GM19467 (cell line): ENCODE data around the gene ASPSCR1.

Experiments used
- ATAC-seq: cut with Tn5 transposase; IDR thresholded peaks from one replicate; pipeline ENCODE4 v1.9.1; 2021; ENCODE audit warnings: mild to moderate bottlenecking, moderate library complexity; ENCODE audit not compliant: unreplicated experiment

Gene ASPSCR1

DNA sequence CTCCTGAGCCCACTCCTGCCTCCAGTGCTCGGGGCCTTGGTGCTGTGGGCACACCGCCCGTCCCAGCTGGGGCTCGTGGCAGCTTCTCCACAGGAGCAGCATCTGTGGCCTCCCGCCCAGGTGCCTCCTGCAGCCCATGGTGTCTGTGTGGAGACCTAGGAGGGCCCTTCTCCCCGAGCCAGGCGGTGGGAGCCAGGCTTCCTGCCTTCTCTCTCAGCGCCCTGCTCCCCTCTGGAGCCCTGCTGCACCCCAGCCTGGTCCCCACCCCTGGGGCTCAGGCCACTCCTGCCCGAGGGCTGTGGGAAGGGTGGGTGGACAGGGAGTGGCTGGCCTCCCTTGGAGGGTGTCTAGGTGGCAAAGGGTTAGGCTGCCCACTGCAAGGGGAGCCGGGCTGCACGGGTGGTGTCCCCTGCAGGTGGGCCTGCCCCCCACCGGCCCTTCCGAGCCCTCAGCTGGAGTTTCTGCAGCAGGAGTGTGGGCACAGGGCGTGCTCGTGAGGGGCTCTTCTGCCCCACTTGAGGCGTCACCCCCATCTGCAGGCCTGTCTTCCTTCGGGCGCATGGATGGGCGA is 34.3 kb downstream of the ASPSCR1 start:
- ATAC-seq = no peak

DNA sequence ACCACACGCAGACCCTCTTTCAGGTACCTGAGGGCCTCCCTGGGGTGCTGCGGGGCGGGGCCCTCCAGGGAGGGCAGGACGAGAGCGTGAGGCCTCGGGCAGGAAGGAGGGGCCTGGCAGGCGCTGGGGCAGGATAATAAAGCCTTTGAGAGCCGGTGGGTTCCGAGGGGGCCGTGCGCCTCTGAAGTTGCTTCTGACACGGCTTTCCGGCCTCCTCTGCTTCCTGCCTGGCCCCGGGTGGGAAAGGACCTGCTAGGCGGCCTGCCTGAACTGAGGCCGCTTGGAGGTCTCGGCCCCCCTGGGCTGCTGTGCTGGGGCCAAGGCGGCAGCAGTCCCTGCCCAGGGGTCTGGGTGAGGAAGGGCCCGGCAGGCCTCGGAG is 34.8 kb downstream of the ASPSCR1 start:
- no peak for ATAC-seq

- ATAC-seq = no peak
Observed at GRCh38 chr17:82012640-82013295, 35.3 kb downstream of the ASPSCR1 start.

- no peak for ATAC-seq
Observed at GRCh38 chr17:82013341-82013740, 35.9 kb downstream of the ASPSCR1 start.

GRCh38 chr17:82013772-82014321 is 36.4 kb downstream of the ASPSCR1 start:
- no peak for ATAC-seq

DNA sequence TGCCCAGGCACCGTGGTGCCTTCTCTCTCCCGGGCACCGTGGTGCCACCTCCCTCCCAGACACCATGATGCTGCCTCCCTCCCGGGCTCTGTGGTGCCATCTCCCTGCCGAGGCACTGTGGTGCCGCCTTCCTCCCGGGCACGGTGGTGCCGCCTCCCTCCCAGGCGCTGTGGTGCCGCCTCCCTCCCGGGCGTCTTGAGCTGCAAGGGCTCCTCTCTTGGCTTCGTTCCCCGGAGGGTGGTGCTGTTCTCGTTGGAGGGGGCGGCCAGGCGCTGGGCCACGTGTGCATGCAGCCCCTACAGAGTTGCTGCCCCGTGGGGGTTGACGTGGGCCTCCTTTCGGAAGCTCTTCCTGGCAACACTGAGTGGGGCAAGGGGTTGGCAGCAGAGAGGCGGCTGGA is 37.0 kb downstream of the ASPSCR1 start:
- no peak for ATAC-seq

- no peak for ATAC-seq
Observed at GRCh38 chr17:82014971-82015310, 37.5 kb downstream of the ASPSCR1 start.

DNA sequence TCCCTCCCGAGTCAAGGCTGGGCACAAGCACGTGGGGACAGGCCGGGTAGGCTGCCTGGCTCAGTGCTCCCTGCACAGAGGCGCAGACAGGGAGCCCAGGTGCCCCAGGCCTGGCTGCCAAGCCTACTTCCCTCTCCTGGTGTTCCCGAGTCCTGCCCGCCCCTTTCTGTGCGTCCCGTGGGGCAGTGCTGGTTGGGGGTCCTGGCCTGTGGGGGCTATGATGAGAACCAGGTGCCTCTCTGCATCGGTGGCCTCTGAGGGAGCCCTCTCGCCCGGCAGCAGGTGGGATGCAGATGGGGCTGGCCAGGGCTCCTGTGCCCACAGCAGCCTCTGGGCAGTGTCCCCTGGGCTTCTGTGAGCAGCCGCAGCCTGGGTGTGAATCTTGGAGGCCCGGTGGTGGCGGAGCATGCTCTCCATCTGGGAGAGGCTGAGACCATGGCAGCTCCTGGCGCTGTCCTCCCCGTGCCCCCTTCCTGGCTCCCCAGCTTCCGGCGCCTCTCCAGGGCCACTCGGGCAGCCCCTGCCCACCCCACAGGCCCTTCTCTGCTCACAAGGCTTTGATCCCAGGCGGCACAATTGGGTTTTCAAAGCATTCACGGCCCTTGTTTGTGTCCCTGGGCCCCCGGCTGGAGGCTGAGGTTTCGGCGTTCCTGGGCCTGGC is 38.0 kb downstream of the ASPSCR1 start:
- no peak for ATAC-seq

DNA sequence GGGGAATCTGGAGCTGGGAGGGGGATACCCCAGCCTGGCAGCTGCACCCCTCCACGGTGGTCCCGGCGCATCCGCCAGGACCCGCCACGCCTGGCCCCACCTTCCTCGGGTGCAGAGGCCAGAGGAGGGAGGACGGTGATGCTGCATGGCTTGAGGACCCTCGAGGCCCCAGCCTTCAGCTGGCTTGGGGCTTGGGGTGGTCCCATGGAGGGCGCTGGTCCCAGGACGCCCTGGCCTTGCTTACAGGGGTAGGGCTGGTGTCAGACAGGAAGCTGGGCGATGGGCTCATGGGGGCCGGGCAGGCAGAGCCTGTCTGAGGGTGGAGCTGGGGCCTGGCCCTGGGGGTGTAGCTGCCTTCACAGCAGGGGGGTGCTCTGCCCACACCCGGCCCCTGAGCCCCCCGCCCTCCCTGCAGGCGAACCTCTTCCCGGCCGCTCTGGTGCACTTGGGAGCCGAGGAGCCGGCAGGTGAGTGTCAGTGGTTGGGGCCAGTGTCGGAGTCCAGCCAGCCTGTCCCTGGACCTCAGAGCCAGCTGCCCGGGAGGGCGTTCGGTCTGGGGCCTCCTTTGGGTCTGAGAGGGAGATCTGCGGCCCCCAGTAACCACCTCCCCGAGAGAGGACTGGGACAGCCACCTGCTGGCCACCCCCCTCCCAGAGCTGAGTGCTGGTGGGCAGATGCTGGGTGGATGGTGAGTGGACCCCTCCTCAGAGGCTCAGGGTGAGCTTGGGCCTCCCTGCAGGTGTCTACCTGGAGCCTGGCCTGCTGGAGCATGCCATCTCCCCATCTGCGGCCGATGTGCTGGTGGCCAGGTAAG is 38.8 kb downstream of the ASPSCR1 start:
- no peak for ATAC-seq

DNA sequence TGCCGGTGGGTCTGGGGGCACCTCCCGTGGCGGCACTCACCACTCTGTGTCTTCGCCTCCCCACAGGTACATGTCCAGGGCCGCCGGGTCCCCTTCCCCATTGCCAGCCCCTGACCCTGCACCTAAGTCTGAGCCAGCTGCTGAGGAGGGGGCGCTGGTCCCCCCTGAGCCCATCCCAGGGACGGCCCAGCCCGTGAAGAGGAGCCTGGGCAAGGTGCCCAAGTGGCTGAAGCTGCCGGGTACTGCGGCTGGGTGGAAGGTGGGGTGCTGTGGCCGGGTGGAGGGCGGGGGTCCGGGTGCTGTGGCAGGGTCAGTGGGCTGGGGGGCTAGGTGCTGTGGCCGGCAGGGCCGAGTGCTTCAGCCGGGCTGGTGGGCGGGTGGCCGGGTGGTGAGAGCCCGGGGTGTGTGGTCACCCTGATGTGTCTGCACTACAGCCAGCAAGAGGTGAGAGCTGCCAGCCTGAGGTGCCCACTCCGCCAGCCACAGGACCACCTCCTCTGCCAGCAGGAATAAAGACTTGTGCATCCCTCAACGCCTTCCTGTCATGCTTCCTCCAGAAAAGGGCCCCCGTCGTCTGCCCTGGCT is 39.5 kb downstream of the ASPSCR1 start:
- no peak for ATAC-seq

DNA sequence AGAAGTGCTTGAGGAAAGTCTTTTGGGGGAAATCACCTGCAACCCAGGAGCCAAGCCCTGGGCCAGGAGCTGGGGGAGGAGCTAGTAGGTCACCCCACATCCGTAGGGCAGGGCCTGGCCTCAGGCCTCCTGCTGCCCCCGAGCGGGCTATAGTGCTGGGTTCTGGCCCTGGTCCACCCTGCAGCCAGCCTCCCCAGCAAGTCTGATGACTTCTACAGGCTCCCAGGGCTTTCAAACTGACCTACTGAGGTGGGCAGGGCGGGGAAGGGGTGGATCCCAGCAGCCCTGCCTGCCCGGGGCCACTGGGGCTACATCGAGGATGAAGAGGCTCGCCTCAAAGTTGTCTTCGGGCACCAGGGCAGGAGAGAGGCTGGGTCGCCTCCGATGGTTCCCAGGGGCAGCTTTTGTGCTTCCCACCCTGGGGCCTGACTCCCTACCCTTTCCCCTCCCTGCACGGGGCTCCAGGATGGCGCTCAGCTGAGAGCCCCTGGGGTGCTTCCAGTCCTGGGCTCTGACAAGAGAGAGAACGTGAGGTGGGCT is 40.3 kb downstream of the ASPSCR1 start:
- no peak for ATAC-seq

DNA sequence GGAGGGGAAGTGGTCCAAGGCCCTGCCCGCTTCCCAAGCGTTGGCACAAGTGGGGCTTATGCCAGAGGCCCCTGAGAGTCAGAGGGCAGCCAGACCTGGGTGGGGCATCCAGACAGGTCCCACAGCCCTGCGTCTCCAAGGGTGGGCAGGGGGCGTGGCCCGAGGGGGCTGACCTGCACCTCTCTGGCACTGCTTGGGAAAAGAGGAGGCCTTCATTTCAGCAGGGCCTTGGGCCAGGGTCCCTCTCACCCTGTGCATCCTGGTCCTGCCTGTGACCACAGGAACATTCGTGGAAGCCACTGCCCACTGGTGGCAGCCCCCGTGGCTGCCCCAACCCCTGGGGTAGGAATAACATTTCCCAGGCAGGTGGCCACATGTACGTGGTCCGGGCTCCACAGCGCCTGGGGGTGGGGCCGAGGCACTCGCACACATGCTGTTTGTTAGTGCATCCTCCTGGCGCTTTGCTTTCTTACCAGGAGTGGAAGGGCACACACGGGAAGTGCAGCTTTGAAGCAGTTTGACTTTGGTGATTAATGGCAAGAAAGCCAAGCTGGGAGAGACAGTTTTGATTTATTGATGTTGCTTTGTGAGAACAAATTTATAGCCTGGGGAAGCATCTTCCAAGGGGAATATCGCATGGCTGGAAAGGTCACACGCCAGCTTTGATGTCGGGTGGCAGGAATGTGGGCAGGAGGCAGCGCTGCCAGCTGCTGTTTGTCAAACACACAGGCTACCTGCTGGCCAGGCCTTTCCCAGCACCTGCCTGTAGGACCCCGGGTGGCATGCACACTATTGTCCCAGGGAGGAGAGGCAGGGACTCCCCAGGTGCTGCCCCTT is 40.9 kb downstream of the ASPSCR1 start:
- no peak for ATAC-seq

GRCh38 chr17:82018989-82019689 is 41.7 kb downstream of the ASPSCR1 start:
- ATAC-seq = no peak

GRCh38 chr17:82019690-82020571 is 42.5 kb downstream of the ASPSCR1 start:
- ATAC-seq = no peak

DNA sequence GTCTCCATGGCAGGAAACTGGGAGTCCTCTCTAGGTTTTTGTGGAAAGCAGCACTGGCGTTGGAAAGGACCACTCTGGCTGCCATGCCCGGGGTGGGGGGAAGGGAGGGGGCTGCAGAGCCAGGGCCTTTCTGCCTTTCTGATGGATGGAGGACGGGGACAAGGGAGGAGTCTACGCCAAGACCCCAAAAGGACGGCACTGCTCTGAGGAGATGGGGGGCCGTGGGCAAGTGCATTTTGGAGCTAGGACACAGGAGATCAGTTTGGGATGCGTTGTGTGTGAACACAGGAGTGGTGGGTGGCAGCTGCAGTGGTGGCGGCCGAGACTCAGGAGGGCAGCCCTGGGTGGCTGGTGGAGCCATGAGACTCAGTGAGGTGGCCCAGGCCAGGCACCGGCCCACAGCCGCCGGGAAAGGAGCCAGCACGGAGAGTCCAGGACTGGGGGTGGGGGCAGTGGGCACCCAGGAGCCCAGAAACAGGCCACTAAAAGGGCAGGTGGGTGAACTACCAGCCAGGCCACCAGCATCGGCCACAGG is 43.2 kb downstream of the ASPSCR1 start:
- no peak for ATAC-seq

GRCh38 chr17:82021107-82021899 is 43.9 kb downstream of the ASPSCR1 start:
- no peak for ATAC-seq

- no peak for ATAC-seq
Observed at GRCh38 chr17:82021900-82022309, 44.5 kb downstream of the ASPSCR1 start.
